LNCaP clone FGC (cell line): ENCODE data around the gene UBP1.
"Not testable (repeated sequence)": the region's sequence is repeated elsewhere in the genome, so short reads cannot be mapped to it uniquely, and the experiment has no call there.

Experiments used
- DNase-seq: peaks from one replicate; pipeline ENCODE4 v3.0.0-alpha.2; 2011; ENCODE audit warnings: low read depth
- H3K4me3 ChIP-seq: 2 replicates; pipeline ENCODE4 v1.5.1; 2011; ENCODE audit warnings: mild to moderate bottlenecking, low read depth, low read length, control low read depth
- CTCF ChIP-seq: IDR thresholded peaks from 2 replicates; pipeline ENCODE4 v1.5.1; 2012; ENCODE audit warnings: mild to moderate bottlenecking; ENCODE audit not compliant: control insufficient read depth, insufficient read depth; ENCODE audit errors: extremely low read depth

UBP1 gene

GRCh38 chr3:33467786-33468185, 27.6 kb upstream of the UBP1 start:
- no peak overlapping the region for H3K4me3 ChIP-seq
- no peak for TF ChIP-seq CTCF
- DNase-seq: no peak

GRCh38 chr3:33461097-33461496, 20.9 kb upstream of the UBP1 start:
- no peak for DNase-seq
- no peak overlapping the region for H3K4me3 ChIP-seq
- TF ChIP-seq CTCF: no peak

GRCh38 chr3:33459577-33459976, 19.4 kb upstream of the UBP1 start:
- DNase-seq, H3K4me3 ChIP-seq: not testable (repeated sequence)

- no peak overlapping the region for H3K4me3 ChIP-seq
- DNase-seq: no peak
- TF ChIP-seq CTCF: no peak
Observed at GRCh38 chr3:33458446-33458845, 18.2 kb upstream of the UBP1 start.

- DNase-seq: no peak
- H3K4me3 ChIP-seq: no peak overlapping the region
- TF ChIP-seq CTCF: no peak
Observed at GRCh38 chr3:33456756-33457155, 16.6 kb upstream of the UBP1 start.

GRCh38 chr3:33453331-33453761, 13.1 kb upstream of the UBP1 start:
- no peak overlapping the region for H3K4me3 ChIP-seq
- no peak for DNase-seq
- TF ChIP-seq CTCF: no peak

- not testable (repeated sequence) for DNase-seq, H3K4me3 ChIP-seq
Observed at GRCh38 chr3:33451994-33452393, 11.8 kb upstream of the UBP1 start.

- DNase-seq: no peak
- no peak overlapping the region for H3K4me3 ChIP-seq
- TF ChIP-seq CTCF: no peak
Observed at GRCh38 chr3:33447958-33448357, 7.8 kb upstream of the UBP1 start.

GRCh38 chr3:33447256-33447625, 7.0 kb upstream of the UBP1 start:
- DNase-seq, H3K4me3 ChIP-seq: not testable (repeated sequence)
